Activated B cell treated with CpG ODN at 0.5 μM for 24 hours (primary cell): ENCODE results near the gene PPIAL4G. TPM values are rescaled to one million over a fixed set of nuclear protein-coding genes. Genes with fewer than 3 reads are reported as not detected.
"Not testable (repeated sequence)": the region's sequence is repeated elsewhere in the genome, so short reads cannot be mapped to it uniquely, and the experiment has no call there.

Source experiments
- ATAC-seq: fragments of 200-7000 bp; cut with Tn5 transposase; one replicate; pipeline ENCODE4 v1.10.0; 2021; ENCODE audit warnings: low read depth, mild to moderate bottlenecking, moderate library complexity
- CTCF ChIA-PET: fragments of 350-600 bp; sonication (Branson Sonifier 250); formaldehyde crosslinking; loops from one replicate; lab custom pipeline; 2021; ENCODE audit warnings: antibody characterized with exemption; lab: Charles Lee
- POLR2A ChIA-PET: fragments of 350-600 bp; sonication (Branson Sonifier 250); formaldehyde crosslinking; loops from one replicate; lab custom pipeline; 2021; ENCODE audit warnings: antibody characterized with exemption; lab: Charles Lee
- DNase-seq: peaks from one replicate; pipeline ENCODE4 v3.0.0; 2022
- H3K27ac Mint-ChIP-seq: one replicate; pipeline ENCODE4 v1.8.0; 2020; ENCODE audit warnings: mixed read lengths
- H3K27me3 Mint-ChIP-seq: one replicate; pipeline ENCODE4 v1.8.0; 2021; ENCODE audit warnings: mixed read lengths
- H3K36me3 Mint-ChIP-seq: one replicate; pipeline ENCODE4 v1.8.0; 2021; ENCODE audit warnings: low read depth, mixed read lengths
- H3K4me1 Mint-ChIP-seq: one replicate; pipeline ENCODE4 v1.8.0; 2021; ENCODE audit warnings: mixed read lengths
- H3K4me3 Mint-ChIP-seq: one replicate; pipeline ENCODE4 v1.8.0; 2020; ENCODE audit warnings: mild to moderate bottlenecking, mixed read lengths
- H3K9me3 Mint-ChIP-seq: one replicate; pipeline ENCODE4 v1.8.0; 2020; ENCODE audit warnings: mixed read lengths
- intact Hi-C: fragments of 100-400 bp; cut with micrococcal nuclease; formaldehyde crosslinking; loops from one replicate; pipeline ENCODE4 v1.15.1; 2024
- total RNA-seq: library from RNA; stranded (reverse); gene quantifications from 2 replicates; pipeline ENCODE4 v1.2.3, GENCODE V29; 2022

PPIAL4G gene
- 0.42 and 0.62 TPM in 2 replicates for total RNA-seq

- H3K9me3 Mint-ChIP-seq, H3K4me1 Mint-ChIP-seq, H3K27me3 Mint-ChIP-seq, DNase-seq, POLR2A ChIA-PET, H3K27ac Mint-ChIP-seq, H3K4me3 Mint-ChIP-seq, intact Hi-C loops, H3K36me3 Mint-ChIP-seq, ATAC-seq, CTCF ChIA-PET: not testable (repeated sequence)
Observed at GRCh38 chr1:148483029-148483428, at the start of gene PPIAL4G. Gene PPIAL4G, minus strand, starts transcription at chr1:148483302. Its CDS starts 50 bp downstream, at chr1:148483252.

- ATAC-seq, intact Hi-C loops, H3K36me3 Mint-ChIP-seq: not testable (repeated sequence)
Observed at GRCh38 chr1:148532158-148532557, 49.1 kb upstream of the PPIAL4G start.

GRCh38 chr1:148529101-148529567 is 46.0 kb upstream of the PPIAL4G start:
- DNase-seq: peak; percentile 41
- intact Hi-C loops, H3K27me3 Mint-ChIP-seq, H3K36me3 Mint-ChIP-seq, H3K9me3 Mint-ChIP-seq, ATAC-seq, H3K4me1 Mint-ChIP-seq, POLR2A ChIA-PET, CTCF ChIA-PET: not testable (repeated sequence)
- Mint-ChIP-seq H3K27ac (peak overlapping the region; percentile 78), H3K4me3 (peak overlapping the region; percentile 77)

More at GRCh38 chr1:148532158-148532557, 49.1 kb upstream of the PPIAL4G start:
- H3K4me3 Mint-ChIP-seq, H3K4me1 Mint-ChIP-seq, CTCF ChIA-PET, H3K27me3 Mint-ChIP-seq, H3K27ac Mint-ChIP-seq, POLR2A ChIA-PET, H3K9me3 Mint-ChIP-seq, DNase-seq: not testable (repeated sequence)

- intact Hi-C loops, H3K4me3 Mint-ChIP-seq: not testable (repeated sequence)
Observed at GRCh38 chr1:148528591-148528990, 45.5 kb upstream of the PPIAL4G start.

GRCh38 chr1:148526587-148526986 is 43.5 kb upstream of the PPIAL4G start:
- H3K27ac Mint-ChIP-seq: not testable (repeated sequence)

More at GRCh38 chr1:148528591-148528990, 45.5 kb upstream of the PPIAL4G start:
- H3K27me3 Mint-ChIP-seq, ATAC-seq, H3K4me1 Mint-ChIP-seq, H3K9me3 Mint-ChIP-seq, H3K36me3 Mint-ChIP-seq, H3K27ac Mint-ChIP-seq, DNase-seq, POLR2A ChIA-PET, CTCF ChIA-PET: not testable (repeated sequence)

GRCh38 chr1:148523205-148524144 is 40.4 kb upstream of the PPIAL4G start:
- DNase-seq, CTCF ChIA-PET, H3K36me3 Mint-ChIP-seq, H3K9me3 Mint-ChIP-seq, H3K4me1 Mint-ChIP-seq, intact Hi-C loops, H3K27me3 Mint-ChIP-seq: not testable (repeated sequence)
- POLR2A ChIA-PET: interaction anchor here (0.6 to 2.0 kb wide), 14 partner anchors 64 to 1815 kb away, joined by 3 to 90 read pairs (median 8); no protein-coding TSS in a partner anchor
- H3K4me3 Mint-ChIP-seq: peak overlapping the region; percentile 87
- H3K27ac Mint-ChIP-seq: peak overlapping the region; percentile 95
- peak; percentile 12 for ATAC-seq

More at GRCh38 chr1:148526587-148526986, 43.5 kb upstream of the PPIAL4G start:
- H3K36me3 Mint-ChIP-seq, H3K9me3 Mint-ChIP-seq, CTCF ChIA-PET, H3K27me3 Mint-ChIP-seq, DNase-seq, H3K4me3 Mint-ChIP-seq, intact Hi-C loops, POLR2A ChIA-PET, ATAC-seq: not testable (repeated sequence)
- peaks cover 11% of the 10 kb centered on the region for H3K4me1 Mint-ChIP-seq

- H3K27ac Mint-ChIP-seq: peak overlapping the region; percentile 95
- H3K4me1 Mint-ChIP-seq, H3K9me3 Mint-ChIP-seq, H3K27me3 Mint-ChIP-seq, CTCF ChIA-PET, intact Hi-C loops, H3K36me3 Mint-ChIP-seq: not testable (repeated sequence)
- DNase-seq (peak; percentile 80), ATAC-seq (peak; percentile 77)
- peak overlapping the region; percentile 87 for H3K4me3 Mint-ChIP-seq
- POLR2A ChIA-PET: interaction anchor here (0.6 to 2.0 kb wide), 17 partner anchors 64 to 1815 kb away, joined by 3 to 90 read pairs (median 4); no protein-coding TSS in a partner anchor
Observed at GRCh38 chr1:148522561-148523204, 39.6 kb upstream of the PPIAL4G start.

GRCh38 chr1:148522072-148522471 is 39.0 kb upstream of the PPIAL4G start:
- intact Hi-C loops, H3K9me3 Mint-ChIP-seq, H3K36me3 Mint-ChIP-seq, CTCF ChIA-PET, H3K4me1 Mint-ChIP-seq, H3K27me3 Mint-ChIP-seq: not testable (repeated sequence)
- Mint-ChIP-seq H3K4me3 (peak overlapping the region; percentile 87), H3K27ac (peak overlapping the region; percentile 95)
- ATAC-seq: peak; percentile 19
- POLR2A ChIA-PET: interaction anchor here (0.6 to 2.0 kb wide), 11 partner anchors 63 to 1437 kb away, joined by 3 to 90 read pairs (median 13); no protein-coding TSS in a partner anchor
- peak; percentile 69 for DNase-seq

- ATAC-seq, H3K27me3 Mint-ChIP-seq, POLR2A ChIA-PET, H3K36me3 Mint-ChIP-seq, H3K9me3 Mint-ChIP-seq, H3K4me3 Mint-ChIP-seq, H3K27ac Mint-ChIP-seq, intact Hi-C loops, DNase-seq, H3K4me1 Mint-ChIP-seq, CTCF ChIA-PET: not testable (repeated sequence)
Observed at GRCh38 chr1:148514310-148514709, 31.2 kb upstream of the PPIAL4G start.

- H3K4me1 Mint-ChIP-seq, H3K4me3 Mint-ChIP-seq, H3K36me3 Mint-ChIP-seq, H3K27me3 Mint-ChIP-seq, H3K9me3 Mint-ChIP-seq, ATAC-seq, H3K27ac Mint-ChIP-seq, POLR2A ChIA-PET, CTCF ChIA-PET, intact Hi-C loops, DNase-seq: not testable (repeated sequence)
Observed at GRCh38 chr1:148512571-148513184, 29.6 kb upstream of the PPIAL4G start.

GRCh38 chr1:148493933-148494332 is 10.8 kb upstream of the PPIAL4G start:
- H3K4me3 Mint-ChIP-seq, ATAC-seq, CTCF ChIA-PET, H3K4me1 Mint-ChIP-seq, DNase-seq, H3K27me3 Mint-ChIP-seq, intact Hi-C loops, POLR2A ChIA-PET, H3K27ac Mint-ChIP-seq, H3K9me3 Mint-ChIP-seq, H3K36me3 Mint-ChIP-seq: not testable (repeated sequence)
